Liver (tissue), 9 donors: Measurements from ENCODE around the gene KIRREL3. TPM values are rescaled to one million over a fixed set of nuclear protein-coding genes. Genes with fewer than 3 reads are reported as not detected.

ENCODE experiments used
- DNase-seq: peaks from one replicate; pipeline ENCODE4 v3.0.0-alpha.2; 2017; ENCODE audit warnings: low spot score
- H3K27ac ChIP-seq, 2 donors: one replicate each; pipeline ENCODE4 v1.7.0; 2013; ENCODE audit warnings: inconsistent platforms in 2 of 2, low read length in 2 of 2, control low read depth in 1 of 2, low read depth in 1 of 2, mild to moderate bottlenecking in 1 of 2
- H3K27me3 ChIP-seq, 4 donors: one replicate each; pipeline versions ENCODE4 v1.6.1 to v1.7.0; 2013; ENCODE audit warnings: low read length in 3 of 4, inconsistent platforms in 1 of 4, mild to moderate bottlenecking in 1 of 4, moderate library complexity in 1 of 4; ENCODE audit not compliant: control insufficient read depth in 4 of 4, insufficient read depth in 4 of 4
- H3K36me3 ChIP-seq, 4 donors: one replicate each; pipeline versions ENCODE4 v1.6.1 to v1.7.0; 2013; ENCODE audit warnings: low read length in 3 of 4, mild to moderate bottlenecking in 3 of 4, low read depth in 1 of 4, moderate library complexity in 1 of 4; ENCODE audit not compliant: control insufficient read depth in 4 of 4, insufficient read depth in 3 of 4
- H3K4me1 ChIP-seq, 4 donors: one replicate each; pipeline versions ENCODE4 v1.6.1 to v1.7.0; 2013; ENCODE audit warnings: low read length in 3 of 4, mild to moderate bottlenecking in 3 of 4, moderate library complexity in 1 of 4; ENCODE audit not compliant: control insufficient read depth in 4 of 4, insufficient read depth in 4 of 4
- H3K4me3 ChIP-seq, 3 donors: one replicate each; pipeline versions ENCODE4 v1.6.1 to v1.7.0; 2013; ENCODE audit warnings: low read length in 3 of 3, control low read depth in 1 of 3, low read depth in 1 of 3, mild to moderate bottlenecking in 1 of 3
- H3K9ac ChIP-seq, 2 donors: one replicate each; pipeline ENCODE4 v1.7.0; 2013; ENCODE audit warnings: low read length in 2 of 2, mild to moderate bottlenecking in 2 of 2, moderate library complexity in 2 of 2, control low read depth in 1 of 2, low read depth in 1 of 2
- H3K9me3 ChIP-seq, 4 donors: one replicate each; pipeline versions ENCODE4 v1.6.1 to v1.7.0; 2013; ENCODE audit warnings: low read length in 3 of 4; ENCODE audit not compliant: control insufficient read depth in 4 of 4
- ATF3 ChIP-seq: IDR thresholded peaks from 2 replicates; pipeline ENCODE4 v1.6.1; 2016; ENCODE audit warnings: antibody characterized with exemption
- CTCF ChIP-seq: fragments of 150-350 bp; IDR thresholded peaks from 2 replicates; pipeline ENCODE4 v1.5.1; 2017; ENCODE audit warnings: improper control_type of control experiment, low read depth, low read length; ENCODE audit not compliant: missing input control
- FOXA1 ChIP-seq: IDR thresholded peaks from 2 replicates; pipeline ENCODE4 v1.6.1; 2016; ENCODE audit warnings: antibody characterized with exemption
- FOXA2 ChIP-seq: IDR thresholded peaks from 2 replicates; pipeline ENCODE4 v1.6.1; 2016; ENCODE audit warnings: antibody characterized with exemption
- GABPA ChIP-seq, 2 donors: IDR thresholded peaks in 1 of 2; conservative IDR thresholded peaks in 1 of 2; 2 replicates each; pipeline ENCODE4 v1.6.1; 2016; ENCODE audit warnings: antibody characterized with exemption in 2 of 2, mild to moderate bottlenecking in 1 of 2, moderate library complexity in 1 of 2
- HNF4A ChIP-seq, 2 donors: conservative IDR thresholded peaks; 2 replicates each; pipeline ENCODE4 v1.6.1; 2016; ENCODE audit warnings: antibody characterized with exemption in 2 of 2, mild to moderate bottlenecking in 2 of 2
- HNF4G ChIP-seq: IDR thresholded peaks from 2 replicates; pipeline ENCODE4 v1.6.1; 2016; ENCODE audit warnings: antibody characterized with exemption
- JUND ChIP-seq, 2 donors: IDR thresholded peaks; 2 replicates each; pipeline ENCODE4 v1.6.1; 2016; ENCODE audit warnings: antibody characterized with exemption in 2 of 2
- MAX ChIP-seq: IDR thresholded peaks from 2 replicates; pipeline ENCODE4 v1.6.1; 2016; ENCODE audit warnings: antibody characterized with exemption
- NR2F2 ChIP-seq: IDR thresholded peaks from 2 replicates; pipeline ENCODE4 v1.6.1; 2016; ENCODE audit warnings: antibody characterized with exemption
- RAD21 ChIP-seq, 2 donors: IDR thresholded peaks; 2 replicates each; pipeline ENCODE4 v1.6.1; 2016; ENCODE audit warnings: antibody characterized with exemption in 2 of 2, mild to moderate bottlenecking in 2 of 2
- REST ChIP-seq: IDR thresholded peaks from 2 replicates; pipeline ENCODE4 v1.6.1; 2016; ENCODE audit warnings: antibody characterized with exemption, mild to moderate bottlenecking
- RXRA ChIP-seq, 2 donors: IDR thresholded peaks; 2 replicates each; pipeline ENCODE4 v1.6.1; 2017 to 2018; ENCODE audit warnings: antibody characterized with exemption in 2 of 2, mild to moderate bottlenecking in 1 of 2
- SP1 ChIP-seq: IDR thresholded peaks from 2 replicates; pipeline ENCODE4 v1.6.1; 2018; ENCODE audit warnings: antibody characterized with exemption, mild to moderate bottlenecking
- YY1 ChIP-seq: IDR thresholded peaks from 2 replicates; pipeline ENCODE4 v1.6.1; 2016; ENCODE audit warnings: antibody characterized with exemption, mild to moderate bottlenecking
- ZBTB33 ChIP-seq: IDR thresholded peaks from 2 replicates; pipeline ENCODE4 v1.6.1; 2016; ENCODE audit warnings: antibody characterized with exemption
- WGBS: extraction: QIAGEN DNeasy Blood & Tissue Kit; methylation state at CpG from one replicate; pipeline ENCODE4 v1.1.7; 2013; 5-methylcytosine and 5-hydroxymethylcytosine counted together
- polyA plus RNA-seq, 2 donors: library from polyadenylated mRNA; stranded (reverse) in 1 of 2; unstranded in 1 of 2; fragments of 200-250 nt in 1 of 2; fragments of >200 nt in 1 of 2; fragmentation: Nextera tagmentation in 1 of 2; extraction: Ambion mirVana in 1 of 2; gene quantifications; one replicate each; pipeline versions ENCODE4 v1.2.1 to v1.2.3, GENCODE V29; 2013 to 2015
- total RNA-seq, 2 donors: library from RNA; depleted of rRNA; stranded (reverse); fragments of >200 nt; gene quantifications; one replicate each; pipeline ENCODE4 v1.2.3, GENCODE V29; 2014
- donor health status: healthy.
- donor health status: healthy.
- donor health status: healthy.
- donor health status: healthy.
- donor health status: healthy.

The KIRREL3 gene
- total and polyA plus RNA-seq, 4 donors: 0.03 to 0.29 (median 0.08) TPM; not detected in 1

- DNase-seq: no peak
- TF ChIP-seq FOXA2 (no peak), CTCF (no peak), REST (no peak), ATF3 (no peak), SP1 (no peak)
- H3K9ac ChIP-seq: no peak overlapping the region
- peaks cover 0 to 2% (median 0%) of the 10 kb centered on the region in 4 donors for H3K9me3 ChIP-seq
- no peaks in the 10 kb centered on the region for H3K36me3 ChIP-seq
- H3K27me3 ChIP-seq: peaks cover 0 to 3% (median 0%) of the 10 kb centered on the region in 4 donors
- no peaks in the 10 kb centered on the region for H3K4me1 ChIP-seq
- H3K4me3 ChIP-seq: no peak overlapping the region
- 76% methylated on average over 7 of the region's 7 CpGs for WGBS
- no peak overlapping the region for H3K27ac ChIP-seq
Observed at GRCh38 chr11:126840201-126840886, 160.2 kb downstream of the KIRREL3 start.

GRCh38 chr11:126839496-126839895 lies 161.1 kb downstream of the KIRREL3 start:
- DNase-seq: no peak
- Histone ChIP-seq H3K9ac (no peak overlapping the region), H3K27ac (no peak overlapping the region), H3K9me3 (peaks cover 0 to 2% (median 0%) of the 10 kb centered on the region in 4 donors), H3K4me3 (no peak overlapping the region), H3K4me1 (no peaks in the 10 kb centered on the region), H3K27me3 (peaks cover 0 to 3% (median 0%) of the 10 kb centered on the region in 4 donors), H3K36me3 (no peaks in the 10 kb centered on the region)
- 70% methylated on average over 7 of the region's 7 CpGs for WGBS
- no peak for TF ChIP-seq CTCF
- no peak for TF ChIP-seq HNF4A (conservative IDR thresholded peaks at IDR 0.05)
- no peak for TF ChIP-seq ZBTB33
- no peak for TF ChIP-seq FOXA2
- TF ChIP-seq MAX: no peak
- TF ChIP-seq FOXA1: no peak
- TF ChIP-seq SP1: no peak
- no peak for TF ChIP-seq HNF4G
- no peak for TF ChIP-seq NR2F2
- no peak for TF ChIP-seq YY1
- TF ChIP-seq JUND (IDR thresholded peaks at IDR 0.05): no peak
- no peak for TF ChIP-seq GABPA (IDR thresholded peaks at IDR 0.05 in 1 of 2, conservative IDR thresholded peaks at IDR 0.05 in 1 of 2)
- no peak for TF ChIP-seq RXRA (IDR thresholded peaks at IDR 0.05)
- TF ChIP-seq REST: no peak
- TF ChIP-seq ATF3: no peak
- TF ChIP-seq RAD21 (IDR thresholded peaks at IDR 0.05): no peak
